GM13976 (cell line): ENCODE results near the gene PIK3R1.
"Not testable (repeated sequence)": the region's sequence is repeated elsewhere in the genome, so short reads cannot be mapped to it uniquely, and the experiment has no call there.

Experiments used
- DNase-seq: peaks from one replicate; pipeline ENCODE4 v3.0.0; 2012; ENCODE audit warnings: low spot score
- CTCF ChIP-seq: IDR thresholded peaks from 2 replicates; pipeline ENCODE4 v1.5.1; 2012; ENCODE audit warnings: borderline replicate concordance, mild to moderate bottlenecking; ENCODE audit not compliant: insufficient read depth; ENCODE audit errors: extremely low read depth, missing control alignments, control extremely low read depth
- in situ Hi-C: fragments of 300-500 bp; cut with MboI; formaldehyde crosslinking; loops from one replicate; pipeline ENCODE4 v1.12.0; 2022; ENCODE audit warnings: low sequenced_read_pairs, mixed read lengths, inconsistent platforms; ENCODE audit not compliant: unreplicated experiment

Gene PIK3R1

GRCh38 chr5:68231414-68232076 is 16.0 kb downstream of the PIK3R1 start:
- no peak for TF ChIP-seq CTCF
- no peak for DNase-seq
- in situ Hi-C loops = no loop called here

DNA sequence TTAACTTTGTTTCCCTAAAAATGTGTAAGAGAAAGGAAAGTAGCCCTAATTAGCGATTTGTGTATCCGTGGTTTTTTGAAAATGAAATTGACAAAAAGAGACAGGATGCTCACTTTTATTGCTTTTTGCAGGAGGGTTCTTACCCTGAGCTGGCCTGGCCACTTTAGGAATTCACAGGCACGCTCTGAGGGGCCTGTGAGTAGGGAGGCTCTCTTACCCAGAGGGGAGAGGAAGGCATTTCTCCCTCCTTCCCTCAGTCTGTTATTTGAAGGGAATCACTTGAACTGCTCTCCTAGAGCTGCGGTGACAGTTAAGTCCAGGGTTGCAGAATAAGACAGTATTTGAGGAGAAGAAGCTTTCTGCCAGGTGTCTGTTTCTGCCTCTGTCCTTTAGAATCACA is 16.7 kb downstream of the PIK3R1 start:
- no peak for TF ChIP-seq CTCF
- in situ Hi-C loops = no loop called here
- no peak for DNase-seq

GRCh38 chr5:68233075-68233474 is 17.5 kb downstream of the PIK3R1 start:
- no peak for DNase-seq
- in situ Hi-C loops = no loop called here
- no peak for TF ChIP-seq CTCF

DNA sequence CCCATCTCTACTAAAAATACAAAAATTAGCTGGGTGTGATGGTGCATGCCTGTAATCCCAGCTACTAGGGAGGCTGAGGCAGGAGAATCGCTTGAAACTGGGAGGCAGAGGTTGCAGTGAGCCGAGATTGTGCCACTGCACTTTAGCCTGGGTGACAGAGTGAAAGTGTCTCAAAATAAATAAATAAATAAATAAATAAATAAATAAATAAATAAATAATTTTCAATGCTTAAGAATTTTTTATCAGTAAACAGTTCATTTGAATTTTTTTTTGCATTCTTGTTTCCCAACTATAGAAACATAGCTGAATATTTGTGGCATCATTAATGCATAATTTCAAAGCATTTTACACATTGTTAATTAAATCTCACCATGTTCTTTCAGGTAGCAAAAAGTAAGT is 19.7 kb downstream of the PIK3R1 start:
- in situ Hi-C loops, DNase-seq: not testable (repeated sequence)

DNA sequence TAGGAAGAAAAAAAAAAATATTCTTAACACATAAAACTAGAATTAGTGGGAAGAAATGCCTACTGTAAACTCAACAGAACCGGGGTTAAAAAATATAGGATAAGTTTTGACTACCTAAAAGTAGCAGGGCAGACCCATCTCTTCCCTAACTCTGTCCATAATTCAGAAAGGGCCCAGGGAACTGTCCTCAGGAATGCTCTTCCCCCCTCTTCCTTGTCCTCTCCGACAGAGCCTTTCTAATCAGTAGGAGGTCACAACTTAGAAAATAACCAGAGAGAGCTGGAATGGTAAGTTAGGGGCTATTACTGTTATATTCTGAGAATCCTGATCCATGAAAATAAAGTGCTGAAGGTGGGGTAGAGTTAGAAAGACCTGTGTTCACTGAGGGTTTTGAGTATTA is 22.2 kb downstream of the PIK3R1 start:
- DNase-seq = no peak
- no peak for TF ChIP-seq CTCF
- in situ Hi-C loops = no loop called here

DNA sequence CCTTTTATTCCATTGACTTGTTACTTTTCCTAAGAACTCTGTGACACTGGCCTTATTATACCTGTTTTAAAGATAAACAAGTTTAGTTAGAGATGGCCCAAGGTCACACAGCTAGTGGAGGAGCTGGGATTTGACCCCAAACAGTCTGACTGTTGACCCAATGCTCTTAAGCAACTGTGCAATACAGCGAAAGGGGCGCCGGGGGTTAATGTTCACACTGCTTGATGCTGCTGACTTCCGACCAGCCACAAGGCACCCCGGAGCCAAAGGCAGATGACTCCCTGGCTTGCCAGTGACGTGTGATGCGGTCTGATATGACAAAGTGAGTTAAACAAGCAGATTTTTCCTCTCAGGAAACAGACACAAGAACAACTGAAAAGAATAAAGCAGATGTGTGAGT is 23.9 kb downstream of the PIK3R1 start:
- peak; percentile 43 for DNase-seq
- in situ Hi-C loops = no loop called here
- TF ChIP-seq CTCF = no peak

GRCh38 chr5:68240202-68240601 is 24.6 kb downstream of the PIK3R1 start:
- no peak for TF ChIP-seq CTCF
- in situ Hi-C loops = no loop called here
- DNase-seq = peak; percentile 41
